PC-9 (cell line): Measurements from ENCODE around the gene ARL9. TPM values are rescaled to one million over a fixed set of nuclear protein-coding genes. Genes with fewer than 3 reads are reported as not detected.

Experiments used
- BruUV-seq: library from RNA; stranded (reverse); fragments of 400-500 nt; replicated peaks from 2 replicates; lab custom pipeline; 2021; lab: Mats Ljungman, UMichigan
- CTCF ChIA-PET: fragments of 300-600 bp; sonication (Branson Sonifier 250); formaldehyde crosslinking; loops from one replicate; lab custom pipeline; 2022; ENCODE audit warnings: antibody characterized with exemption; lab: Charles Lee
- POLR2A ChIA-PET: fragments of 300-600 bp; sonication (Branson Sonifier 250); formaldehyde crosslinking; loops from one replicate; lab custom pipeline; 2022; ENCODE audit warnings: antibody characterized with exemption; ENCODE audit not compliant: unreplicated experiment; lab: Charles Lee
- DNase-seq, 2 experiments: peaks; one replicate each; pipeline versions ENCODE4 v3.0.0 to v3.0.0-alpha.2; 2015 to 2022; ENCODE audit warnings: mixed read lengths in 1 of 2
- H2AFZ ChIP-seq: fragments of 200-600 bp; sonication (generic); 2 replicates; pipeline ENCODE4 v1.8.1; 2017; ENCODE audit warnings: antibody characterized with exemption
- H3F3A ChIP-seq: fragments of 200-600 bp; sonication (generic); 2 replicates; pipeline ENCODE4 v1.8.1; 2017; ENCODE audit warnings: antibody characterized with exemption, mild to moderate bottlenecking, low read depth; ENCODE audit not compliant: insufficient read depth
- H3K27ac ChIP-seq: fragments of 200-600 bp; sonication (generic); 2 replicates; pipeline ENCODE4 v1.6.1; 2016; ENCODE audit warnings: mixed run types
- H3K27me3 ChIP-seq: fragments of 200-600 bp; sonication (generic); 2 replicates; pipeline ENCODE4 v1.6.1; 2016; ENCODE audit warnings: low read depth, mixed run types; ENCODE audit not compliant: insufficient read depth
- H3K36me3 ChIP-seq: fragments of 200-600 bp; sonication (generic); 2 replicates; pipeline ENCODE4 v1.6.1; 2016; ENCODE audit warnings: low read depth, mixed run types
- H3K4me1 ChIP-seq: fragments of 200-600 bp; sonication (generic); replicated peaks from 2 replicates; pipeline ENCODE4 v1.6.1; 2016; ENCODE audit warnings: mixed run types; ENCODE audit not compliant: insufficient read depth
- H3K4me2 ChIP-seq: fragments of 200-600 bp; sonication (generic); 2 replicates; pipeline ENCODE4 v1.6.1; 2017; ENCODE audit warnings: mixed run types
- H3K4me3 ChIP-seq: fragments of 200-600 bp; sonication (generic); 2 replicates; pipeline ENCODE4 v1.6.1; 2016; ENCODE audit warnings: mixed run types
- H3K79me2 ChIP-seq: fragments of 200-600 bp; sonication (generic); 2 replicates; pipeline ENCODE4 v1.6.1; 2017; ENCODE audit warnings: low read depth, mixed run types
- H3K9me2 ChIP-seq: fragments of 200-600 bp; sonication (generic); 2 replicates; pipeline ENCODE4 v1.8.1; 2017; ENCODE audit warnings: mild to moderate bottlenecking; ENCODE audit not compliant: insufficient read depth
- H3K9me3 ChIP-seq: fragments of 200-600 bp; sonication (generic); 2 replicates; pipeline ENCODE4 v1.8.1; 2016; ENCODE audit warnings: low read depth; ENCODE audit not compliant: insufficient read depth
- H4K20me1 ChIP-seq: fragments of 200-600 bp; sonication (generic); 2 replicates; pipeline ENCODE4 v1.8.1; 2017; ENCODE audit not compliant: insufficient read depth
- CTCF ChIP-seq: fragments of 200-600 bp; sonication (generic); conservative IDR thresholded peaks from 2 replicates; pipeline ENCODE4 v1.6.1; 2017; ENCODE audit warnings: mixed run types, antibody characterized with exemption, mild to moderate bottlenecking, moderate library complexity
- EZH2 ChIP-seq: fragments of 200-600 bp; sonication (generic); IDR thresholded peaks from 2 replicates; pipeline ENCODE4 v1.8.0; 2017; ENCODE audit warnings: antibody characterized with exemption, low read depth
- intact Hi-C: fragments of 100-400 bp; cut with micrococcal nuclease; formaldehyde crosslinking; loops from one replicate; pipeline ENCODE4 v1.10.0; 2022; ENCODE audit not compliant: unreplicated experiment
- total RNA-seq: library from RNA; stranded (reverse); gene quantifications from 2 replicates; pipeline ENCODE4 v1.2.3, GENCODE V29; 2021

ARL9 gene
- total RNA-seq, 1 experiment from 2014 or later: not detected

- H3K27me3 ChIP-seq: no peaks in the 10 kb centered on the region
- H3K79me2 ChIP-seq: no peaks in the 10 kb centered on the region
- no peaks in the 10 kb centered on the region for H3F3A ChIP-seq
- CTCF ChIA-PET: no interaction called here
- H3K9me2 ChIP-seq: no peaks in the 10 kb centered on the region
- H3K27ac ChIP-seq: no peak overlapping the region
- TF ChIP-seq CTCF (no peak), EZH2 (no peak)
- POLR2A ChIA-PET: interaction anchor here (0.6 kb wide), 1 partner anchor 61 kb away, joined by 3 read pairs; no protein-coding TSS in a partner anchor
- intact Hi-C loops: no loop called here
- H3K4me2 ChIP-seq: no peak overlapping the region
- H2AFZ ChIP-seq: no peak overlapping the region
- no peak for DNase-seq
- H4K20me1 ChIP-seq: no peaks in the 10 kb centered on the region
- H3K36me3 ChIP-seq: no peaks in the 10 kb centered on the region
- no peaks in the 10 kb centered on the region for H3K9me3 ChIP-seq
- no TSS peak for BruUV-seq
- no peak overlapping the region for H3K4me3 ChIP-seq
- H3K4me1 ChIP-seq: no peaks in the 10 kb centered on the region
These were observed 6.6 kb downstream of the ARL9 start for GRCh38 chr4:56512166-56512565.

GRCh38 chr4:56513517-56513916, 7.9 kb downstream of the ARL9 start:
- Histone ChIP-seq H3K27me3 (no peaks in the 10 kb centered on the region), H4K20me1 (no peaks in the 10 kb centered on the region), H3K9me3 (no peaks in the 10 kb centered on the region), H3K36me3 (no peaks in the 10 kb centered on the region), H2AFZ (no peak overlapping the region), H3K79me2 (no peaks in the 10 kb centered on the region), H3K4me1 (no peaks in the 10 kb centered on the region), H3K4me2 (no peak overlapping the region), H3K9me2 (no peaks in the 10 kb centered on the region), H3K27ac (no peak overlapping the region), H3F3A (no peaks in the 10 kb centered on the region), H3K4me3 (no peak overlapping the region)
- intact Hi-C loops: no loop called here
- no peak for DNase-seq
- ChIA-PET POLR2A (no interaction called here), CTCF (no interaction called here)
- TF ChIP-seq EZH2: no peak
- no peak for TF ChIP-seq CTCF
- BruUV-seq: no TSS peak

- Histone ChIP-seq H3K4me2 (peak overlapping the region; percentile 87), H3K27me3 (no peaks in the 10 kb centered on the region), H3K9me3 (no peaks in the 10 kb centered on the region), H3K9me2 (no peaks in the 10 kb centered on the region), H3K4me1 (0 out of 2 replicates have a peak, but pooled peaks cover 5% of the 10 kb centered on the region), H2AFZ (peak overlapping the region; percentile 97), H3K4me3 (peak overlapping the region; percentile 73), H3K79me2 (no peaks in the 10 kb centered on the region), H3K36me3 (no peaks in the 10 kb centered on the region), H4K20me1 (no peaks in the 10 kb centered on the region), H3F3A (no peaks in the 10 kb centered on the region; the same call in 1 of the 2 replicates), H3K27ac (no peak overlapping the region)
- TF ChIP-seq EZH2 (no peak), CTCF (no peak)
- BruUV-seq: TSS peak; percentile 71
- intact Hi-C loops: no loop called here
- ChIA-PET CTCF (no interaction called here), POLR2A (interaction anchor here (0.6 to 0.7 kb wide), 2 partner anchors 14 to 62 kb away, joined by 3 to 5 read pairs; no protein-coding TSS in a partner anchor)
- peak; percentile 38 to 60 for DNase-seq
These were observed 24.9 kb downstream of the ARL9 start for GRCh38 chr4:56530269-56531148.
